ENCODE results near the gene IL6. TPM values are rescaled to one million over a fixed set of nuclear protein-coding genes. Genes with fewer than 3 reads are reported as not detected.
"Not testable (repeated sequence)": the region's sequence is repeated elsewhere in the genome, so short reads cannot be mapped to it uniquely, and the experiment has no call there.

The IL6 gene
- total and polyA plus RNA-seq, 9 of the 15 experiments (the other 6 are each of a cell fraction or from before 2014, with no cell fraction given) = 0.76 to 2.9 (median 1.5) TPM

DNA sequence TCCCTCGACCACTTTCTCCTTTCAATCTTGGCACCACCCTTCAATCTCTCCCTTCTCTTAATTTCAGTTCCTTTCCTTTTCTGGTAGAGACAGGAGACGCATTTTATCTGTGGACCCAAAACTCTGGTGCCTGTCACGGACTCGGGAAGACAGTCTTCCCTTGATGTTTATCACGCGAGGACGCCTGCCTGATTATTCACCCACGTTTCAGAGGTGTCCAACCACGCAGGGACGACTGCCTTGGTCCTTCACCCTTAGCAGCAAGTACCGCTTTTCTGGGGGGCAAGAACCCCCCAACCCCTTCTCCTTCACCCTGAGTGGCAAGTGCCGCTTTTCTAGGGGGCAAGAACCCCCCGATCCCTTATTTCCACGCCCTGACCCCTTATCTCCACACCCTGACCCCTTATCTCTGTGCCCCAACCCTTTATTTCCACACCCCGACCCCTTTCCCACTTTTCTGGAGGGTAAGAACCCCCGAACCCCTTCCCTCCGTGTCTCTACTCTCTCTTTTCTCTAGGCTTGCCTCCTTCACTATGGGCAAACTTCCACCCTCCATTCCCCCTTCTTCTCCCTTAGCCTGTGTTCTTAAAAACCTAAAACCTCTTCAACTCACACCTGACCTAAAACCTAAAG is 22.9 kb upstream of the IL6 start (continued):
- TF ChIP-seq, protein P1, sequence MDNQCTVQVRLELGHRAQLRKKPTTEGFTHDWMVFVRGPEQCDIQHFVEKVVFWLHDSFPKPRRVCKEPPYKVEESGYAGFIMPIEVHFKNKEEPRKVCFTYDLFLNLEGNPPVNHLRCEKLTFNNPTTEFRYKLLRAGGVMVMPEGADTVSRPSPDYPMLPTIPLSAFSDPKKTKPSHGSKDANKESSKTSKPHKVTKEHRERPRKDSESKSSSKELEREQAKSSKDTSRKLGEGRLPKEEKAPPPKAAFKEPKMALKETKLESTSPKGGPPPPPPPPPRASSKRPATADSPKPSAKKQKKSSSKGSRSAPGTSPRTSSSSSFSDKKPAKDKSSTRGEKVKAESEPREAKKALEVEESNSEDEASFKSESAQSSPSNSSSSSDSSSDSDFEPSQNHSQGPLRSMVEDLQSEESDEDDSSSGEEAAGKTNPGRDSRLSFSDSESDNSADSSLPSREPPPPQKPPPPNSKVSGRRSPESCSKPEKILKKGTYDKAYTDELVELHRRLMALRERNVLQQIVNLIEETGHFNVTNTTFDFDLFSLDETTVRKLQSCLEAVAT (IDR thresholded peaks at IDR 0.05) = peak; percentile 81 to 94
- TF ChIP-seq CXXC5 (CRISPR knock-in tag; IDR thresholded peaks at IDR 0.05) (peak; percentile 20), DPF2 (IDR thresholded peaks at IDR 0.05) (peak; percentile 12; the same call in 1 of the 2 replicates), ELF4 (CRISPR knock-in tag; IDR thresholded peaks at IDR 0.05) (peak; percentile 81; the same call in 1 of the 2 replicates), GATAD2A (IDR thresholded peaks at IDR 0.05) (peak; percentile 19; the same call in 1 of the 2 replicates), BRD9 (IDR thresholded peaks at IDR 0.05; ENCODE audit: low read depth, partially characterized antibody) (peak; percentile 10), NR4A1 (tag; IDR thresholded peaks at IDR 0.05) (peak; percentile 20; the same call in 1 of the 2 replicates), NR2C2 (tag; IDR thresholded peaks at IDR 0.05) (peak; percentile 58; the same call in 1 of the 2 replicates), BHLHE40 (IDR thresholded peaks at IDR 0.05; ENCODE audit: low read length) (0 out of 2 replicates have a peak, but pooled peaks have one; percentile 40), RBFOX2 (IDR thresholded peaks at IDR 0.05; ENCODE audit: low read depth, low read length) (peak; percentile 54), NFIC (IDR thresholded peaks at IDR 0.05) (0 out of 2 replicates have a peak, but pooled peaks have one; percentile 10)
- TF ChIP-seq, protein P2, sequence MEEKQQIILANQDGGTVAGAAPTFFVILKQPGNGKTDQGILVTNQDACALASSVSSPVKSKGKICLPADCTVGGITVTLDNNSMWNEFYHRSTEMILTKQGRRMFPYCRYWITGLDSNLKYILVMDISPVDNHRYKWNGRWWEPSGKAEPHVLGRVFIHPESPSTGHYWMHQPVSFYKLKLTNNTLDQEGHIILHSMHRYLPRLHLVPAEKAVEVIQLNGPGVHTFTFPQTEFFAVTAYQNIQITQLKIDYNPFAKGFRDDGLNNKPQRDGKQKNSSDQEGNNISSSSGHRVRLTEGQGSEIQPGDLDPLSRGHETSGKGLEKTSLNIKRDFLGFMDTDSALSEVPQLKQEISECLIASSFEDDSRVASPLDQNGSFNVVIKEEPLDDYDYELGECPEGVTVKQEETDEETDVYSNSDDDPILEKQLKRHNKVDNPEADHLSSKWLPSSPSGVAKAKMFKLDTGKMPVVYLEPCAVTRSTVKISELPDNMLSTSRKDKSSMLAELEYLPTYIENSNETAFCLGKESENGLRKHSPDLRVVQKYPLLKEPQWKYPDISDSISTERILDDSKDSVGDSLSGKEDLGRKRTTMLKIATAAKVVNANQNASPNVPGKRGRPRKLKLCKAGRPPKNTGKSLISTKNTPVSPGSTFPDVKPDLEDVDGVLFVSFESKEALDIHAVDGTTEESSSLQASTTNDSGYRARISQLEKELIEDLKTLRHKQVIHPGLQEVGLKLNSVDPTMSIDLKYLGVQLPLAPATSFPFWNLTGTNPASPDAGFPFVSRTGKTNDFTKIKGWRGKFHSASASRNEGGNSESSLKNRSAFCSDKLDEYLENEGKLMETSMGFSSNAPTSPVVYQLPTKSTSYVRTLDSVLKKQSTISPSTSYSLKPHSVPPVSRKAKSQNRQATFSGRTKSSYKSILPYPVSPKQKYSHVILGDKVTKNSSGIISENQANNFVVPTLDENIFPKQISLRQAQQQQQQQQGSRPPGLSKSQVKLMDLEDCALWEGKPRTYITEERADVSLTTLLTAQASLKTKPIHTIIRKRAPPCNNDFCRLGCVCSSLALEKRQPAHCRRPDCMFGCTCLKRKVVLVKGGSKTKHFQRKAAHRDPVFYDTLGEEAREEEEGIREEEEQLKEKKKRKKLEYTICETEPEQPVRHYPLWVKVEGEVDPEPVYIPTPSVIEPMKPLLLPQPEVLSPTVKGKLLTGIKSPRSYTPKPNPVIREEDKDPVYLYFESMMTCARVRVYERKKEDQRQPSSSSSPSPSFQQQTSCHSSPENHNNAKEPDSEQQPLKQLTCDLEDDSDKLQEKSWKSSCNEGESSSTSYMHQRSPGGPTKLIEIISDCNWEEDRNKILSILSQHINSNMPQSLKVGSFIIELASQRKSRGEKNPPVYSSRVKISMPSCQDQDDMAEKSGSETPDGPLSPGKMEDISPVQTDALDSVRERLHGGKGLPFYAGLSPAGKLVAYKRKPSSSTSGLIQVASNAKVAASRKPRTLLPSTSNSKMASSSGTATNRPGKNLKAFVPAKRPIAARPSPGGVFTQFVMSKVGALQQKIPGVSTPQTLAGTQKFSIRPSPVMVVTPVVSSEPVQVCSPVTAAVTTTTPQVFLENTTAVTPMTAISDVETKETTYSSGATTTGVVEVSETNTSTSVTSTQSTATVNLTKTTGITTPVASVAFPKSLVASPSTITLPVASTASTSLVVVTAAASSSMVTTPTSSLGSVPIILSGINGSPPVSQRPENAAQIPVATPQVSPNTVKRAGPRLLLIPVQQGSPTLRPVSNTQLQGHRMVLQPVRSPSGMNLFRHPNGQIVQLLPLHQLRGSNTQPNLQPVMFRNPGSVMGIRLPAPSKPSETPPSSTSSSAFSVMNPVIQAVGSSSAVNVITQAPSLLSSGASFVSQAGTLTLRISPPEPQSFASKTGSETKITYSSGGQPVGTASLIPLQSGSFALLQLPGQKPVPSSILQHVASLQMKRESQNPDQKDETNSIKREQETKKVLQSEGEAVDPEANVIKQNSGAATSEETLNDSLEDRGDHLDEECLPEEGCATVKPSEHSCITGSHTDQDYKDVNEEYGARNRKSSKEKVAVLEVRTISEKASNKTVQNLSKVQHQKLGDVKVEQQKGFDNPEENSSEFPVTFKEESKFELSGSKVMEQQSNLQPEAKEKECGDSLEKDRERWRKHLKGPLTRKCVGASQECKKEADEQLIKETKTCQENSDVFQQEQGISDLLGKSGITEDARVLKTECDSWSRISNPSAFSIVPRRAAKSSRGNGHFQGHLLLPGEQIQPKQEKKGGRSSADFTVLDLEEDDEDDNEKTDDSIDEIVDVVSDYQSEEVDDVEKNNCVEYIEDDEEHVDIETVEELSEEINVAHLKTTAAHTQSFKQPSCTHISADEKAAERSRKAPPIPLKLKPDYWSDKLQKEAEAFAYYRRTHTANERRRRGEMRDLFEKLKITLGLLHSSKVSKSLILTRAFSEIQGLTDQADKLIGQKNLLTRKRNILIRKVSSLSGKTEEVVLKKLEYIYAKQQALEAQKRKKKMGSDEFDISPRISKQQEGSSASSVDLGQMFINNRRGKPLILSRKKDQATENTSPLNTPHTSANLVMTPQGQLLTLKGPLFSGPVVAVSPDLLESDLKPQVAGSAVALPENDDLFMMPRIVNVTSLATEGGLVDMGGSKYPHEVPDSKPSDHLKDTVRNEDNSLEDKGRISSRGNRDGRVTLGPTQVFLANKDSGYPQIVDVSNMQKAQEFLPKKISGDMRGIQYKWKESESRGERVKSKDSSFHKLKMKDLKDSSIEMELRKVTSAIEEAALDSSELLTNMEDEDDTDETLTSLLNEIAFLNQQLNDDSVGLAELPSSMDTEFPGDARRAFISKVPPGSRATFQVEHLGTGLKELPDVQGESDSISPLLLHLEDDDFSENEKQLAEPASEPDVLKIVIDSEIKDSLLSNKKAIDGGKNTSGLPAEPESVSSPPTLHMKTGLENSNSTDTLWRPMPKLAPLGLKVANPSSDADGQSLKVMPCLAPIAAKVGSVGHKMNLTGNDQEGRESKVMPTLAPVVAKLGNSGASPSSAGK (IDR thresholded peaks at IDR 0.05) = peak; percentile 37; the same call in 1 of the 2 replicates
- not testable (repeated sequence) for TF ChIP-seq NR4A1, NR2C2 (CRISPR knock-in tag; IDR thresholded peaks at IDR 0.05)
- TF ChIP-seq, protein P3, sequence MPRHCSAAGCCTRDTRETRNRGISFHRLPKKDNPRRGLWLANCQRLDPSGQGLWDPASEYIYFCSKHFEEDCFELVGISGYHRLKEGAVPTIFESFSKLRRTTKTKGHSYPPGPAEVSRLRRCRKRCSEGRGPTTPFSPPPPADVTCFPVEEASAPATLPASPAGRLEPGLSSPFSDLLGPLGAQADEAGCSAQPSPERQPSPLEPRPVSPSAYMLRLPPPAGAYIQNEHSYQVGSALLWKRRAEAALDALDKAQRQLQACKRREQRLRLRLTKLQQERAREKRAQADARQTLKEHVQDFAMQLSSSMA (CRISPR knock-in tag; IDR thresholded peaks at IDR 0.05) = 0 out of 2 replicates have a peak, but pooled peaks have one; percentile 14
